ENCODE results near the gene NXF2. TPM values are rescaled to one million over a fixed set of nuclear protein-coding genes. Genes with fewer than 3 reads are reported as not detected.

Gene NXF2
- total and polyA plus RNA-seq, 3 experiments from 2014 or later, result not detected

DNA sequence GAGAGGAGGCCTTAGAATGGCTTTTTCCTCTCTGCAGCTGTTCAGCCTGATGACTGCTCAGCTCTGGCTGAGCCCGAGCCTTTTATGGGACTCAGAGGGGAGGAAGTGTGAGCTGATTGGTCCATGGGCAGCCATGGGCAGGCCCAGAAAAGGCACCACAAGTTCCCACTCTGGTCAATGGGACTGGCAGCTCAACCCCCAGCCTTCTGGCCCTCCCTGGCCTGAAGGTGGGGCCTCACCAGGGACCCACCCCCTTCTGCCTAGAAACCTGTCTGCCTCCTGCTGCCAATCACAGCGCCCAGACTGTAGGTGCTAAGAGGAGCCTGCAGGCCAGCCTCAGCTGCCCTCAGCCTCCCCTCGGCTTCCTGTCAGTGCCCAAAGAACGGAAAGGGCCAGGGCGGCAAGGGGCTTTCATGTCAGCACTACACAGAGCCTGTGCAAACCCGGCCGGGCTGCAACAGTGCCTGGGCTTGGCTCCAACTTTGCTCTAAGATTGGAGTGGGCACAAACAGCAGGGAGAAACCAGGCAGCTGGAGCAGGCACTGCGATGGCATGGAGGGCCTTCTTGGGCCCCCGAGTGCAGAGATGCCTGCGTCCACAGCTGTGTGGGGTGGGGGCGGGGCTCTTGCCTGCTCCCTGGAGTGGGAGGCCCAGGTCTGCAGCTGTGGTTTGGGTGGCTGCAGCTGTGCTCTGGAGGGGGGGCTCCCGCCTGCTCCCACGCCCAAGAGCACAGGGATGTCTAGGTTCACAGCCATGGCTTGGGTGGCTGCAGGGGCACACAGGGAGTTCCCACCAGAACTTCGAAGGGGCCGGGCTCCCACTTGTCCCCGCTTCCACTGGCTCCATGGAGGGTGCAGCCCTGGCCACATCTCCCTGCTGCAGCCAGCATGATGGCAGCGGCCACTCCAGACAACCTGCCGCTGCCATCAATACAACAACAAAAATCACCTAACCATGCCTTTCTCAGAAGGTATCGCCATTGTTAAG, 92.6 kb downstream of the NXF2 start:
- Mint-ChIP-seq H3K9me3 (no peaks in the 10 kb centered on the region), H3K27me3 (peaks cover 0 to 2% of the 10 kb centered on the region in 2 donors), H3K4me1 (peaks cover 0 to 3% (median 0%) of the 10 kb centered on the region in 3 donors), H3K36me3 (no peaks in the 10 kb centered on the region), H3K27ac (peak overlapping the region in 2 of 8 donors; percentile 10 to 54), H3K4me3 (no peak overlapping the region)
- Histone ChIP-seq H3K27ac (ENCODE audit: low read depth, low read length) (no peak overlapping the region), H3K4me3 (ENCODE audit: low read length) (no peak overlapping the region), H3K9me3 (ENCODE audit: low read length) (no peaks in the 10 kb centered on the region), H3K4me1 (ENCODE audit: insufficient read depth, low read length) (no peaks in the 10 kb centered on the region), H3K27me3 (ENCODE audit: insufficient read depth, low read length, poor library complexity, severe bottlenecking) (no peaks in the 10 kb centered on the region), H3K36me3 (ENCODE audit: insufficient read depth, low read length) (no peaks in the 10 kb centered on the region)
- peak in 3 of 5 donors; percentile 14 to 52 (median 22) for DNase-seq
- ChIA-PET CTCF (no interaction called here), POLR2A (no interaction called here)

DNA sequence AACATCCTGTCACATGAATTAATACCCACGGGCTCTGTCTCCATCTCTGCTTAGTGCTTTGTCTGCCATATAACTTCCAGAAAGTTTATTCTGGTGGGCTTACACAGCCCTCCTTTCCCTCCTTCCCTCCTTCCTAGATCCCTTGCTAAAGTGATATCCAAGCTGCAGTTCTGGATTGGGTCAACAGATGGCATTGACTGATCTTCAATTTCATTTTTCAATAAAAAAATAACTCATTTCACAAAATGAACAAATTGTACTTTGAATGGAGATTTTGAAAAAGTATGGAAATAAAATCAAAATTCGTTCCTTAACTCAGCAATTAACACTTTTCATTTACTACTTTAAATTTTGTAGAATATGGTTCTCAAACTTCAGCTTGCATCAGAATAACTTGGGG, 94.9 kb downstream of the NXF2 start:
- CTCF ChIA-PET, result no interaction called here
- Mint-ChIP-seq H3K9me3 (no peaks in the 10 kb centered on the region), H3K4me1 (peaks cover 0 to 3% (median 0%) of the 10 kb centered on the region in 3 donors), H3K36me3 (no peaks in the 10 kb centered on the region), H3K27me3 (peaks cover 0 to 3% of the 10 kb centered on the region in 2 donors), H3K27ac (no peak overlapping the region), H3K4me3 (no peak overlapping the region)
- H3K27ac ChIP-seq (ENCODE audit: low read depth, low read length), result no peak overlapping the region
- no peaks in the 10 kb centered on the region for H3K27me3 ChIP-seq (ENCODE audit: insufficient read depth, low read length, poor library complexity, severe bottlenecking)
- no peaks in the 10 kb centered on the region for H3K4me1 ChIP-seq (ENCODE audit: insufficient read depth, low read length)
- POLR2A ChIA-PET, result no interaction called here
- no peak overlapping the region for H3K4me3 ChIP-seq (ENCODE audit: low read length)
- no peaks in the 10 kb centered on the region for H3K9me3 ChIP-seq (ENCODE audit: low read length)
- H3K36me3 ChIP-seq (ENCODE audit: insufficient read depth, low read length), result no peaks in the 10 kb centered on the region
- no peak for DNase-seq

DNA sequence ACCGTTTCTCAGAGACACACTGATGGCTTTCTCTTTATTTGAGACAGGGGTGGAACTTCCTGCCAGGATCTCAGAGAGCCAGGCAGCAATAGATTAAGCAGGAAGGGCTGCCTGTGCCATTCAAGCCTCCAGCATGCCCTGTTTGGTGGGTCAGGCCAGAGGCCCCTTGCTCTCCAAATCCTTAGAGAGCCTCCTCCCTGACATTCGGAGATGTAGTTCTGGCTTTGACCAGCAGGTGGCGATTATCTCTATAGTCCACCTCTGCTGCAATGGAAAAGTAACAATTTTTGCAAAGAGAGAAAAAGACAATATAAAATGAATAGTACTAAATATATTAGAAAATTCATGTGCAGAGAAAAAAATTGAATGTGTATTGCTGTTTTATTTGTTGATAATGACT, 98.9 kb downstream of the NXF2 start:
- Histone ChIP-seq H3K27me3 (ENCODE audit: insufficient read depth, low read length, poor library complexity, severe bottlenecking) (no peaks in the 10 kb centered on the region), H3K4me1 (ENCODE audit: insufficient read depth, low read length) (no peaks in the 10 kb centered on the region), H3K4me3 (ENCODE audit: low read length) (no peak overlapping the region), H3K27ac (ENCODE audit: low read depth, low read length) (no peak overlapping the region), H3K36me3 (ENCODE audit: insufficient read depth, low read length) (no peaks in the 10 kb centered on the region), H3K9me3 (ENCODE audit: low read length) (no peaks in the 10 kb centered on the region)
- Mint-ChIP-seq H3K4me1 (no peaks in the 10 kb centered on the region), H3K9me3 (no peaks in the 10 kb centered on the region), H3K4me3 (no peak overlapping the region), H3K36me3 (no peaks in the 10 kb centered on the region), H3K27me3 (peaks cover 4 to 5% of the 10 kb centered on the region in 2 donors), H3K27ac (no peak overlapping the region)
- DNase-seq, result peak; percentile 27 to 68 (median 47)
- ChIA-PET CTCF (no interaction called here), POLR2A (no interaction called here)

Other genes starting within 250 kb of the NXF2 start
- not detected for gene TCEAL2, start 121.5 kb upstream of the NXF2 start, total RNA-seq
- 0.33 TPM for gene TCEAL2, start 121.5 kb upstream of the NXF2 start, polyA plus RNA-seq
- gene TCEAL6, start 104.7 kb upstream of the NXF2 start, total RNA-seq, result not detected
- gene TCEAL6, start 104.7 kb upstream of the NXF2 start, polyA plus RNA-seq, result not detected
- 1 to 10 TPM; 1.5 to 2.0 TPM for gene BEX5, start 91.2 kb upstream of the NXF2 start, total RNA-seq
- 5.8 TPM for gene BEX5, start 91.2 kb upstream of the NXF2 start, polyA plus RNA-seq
- not detected for gene TCP11X1, start 31.9 kb upstream of the NXF2 start, total RNA-seq
- not detected for gene TCP11X1, start 31.9 kb upstream of the NXF2 start, polyA plus RNA-seq
- not detected for gene NXF2B, start 192.8 kb downstream of the NXF2 start, total RNA-seq
- not detected for gene NXF2B, start 192.8 kb downstream of the NXF2 start, polyA plus RNA-seq
- gene TCP11X2, start 224.6 kb downstream of the NXF2 start, total RNA-seq, result not detected
- gene TCP11X2, start 224.6 kb downstream of the NXF2 start, polyA plus RNA-seq, result not detected